ENCODE results near the gene NFAM1. TPM values are rescaled to one million over a fixed set of nuclear protein-coding genes. Genes with fewer than 3 reads are reported as not detected.
A peak's percentile ranks its signal among the peaks of the same experiment; 100 is the strongest.

The NFAM1 gene
- total RNA-seq, 1 experiment from 2014 or later, result not detected

DNA sequence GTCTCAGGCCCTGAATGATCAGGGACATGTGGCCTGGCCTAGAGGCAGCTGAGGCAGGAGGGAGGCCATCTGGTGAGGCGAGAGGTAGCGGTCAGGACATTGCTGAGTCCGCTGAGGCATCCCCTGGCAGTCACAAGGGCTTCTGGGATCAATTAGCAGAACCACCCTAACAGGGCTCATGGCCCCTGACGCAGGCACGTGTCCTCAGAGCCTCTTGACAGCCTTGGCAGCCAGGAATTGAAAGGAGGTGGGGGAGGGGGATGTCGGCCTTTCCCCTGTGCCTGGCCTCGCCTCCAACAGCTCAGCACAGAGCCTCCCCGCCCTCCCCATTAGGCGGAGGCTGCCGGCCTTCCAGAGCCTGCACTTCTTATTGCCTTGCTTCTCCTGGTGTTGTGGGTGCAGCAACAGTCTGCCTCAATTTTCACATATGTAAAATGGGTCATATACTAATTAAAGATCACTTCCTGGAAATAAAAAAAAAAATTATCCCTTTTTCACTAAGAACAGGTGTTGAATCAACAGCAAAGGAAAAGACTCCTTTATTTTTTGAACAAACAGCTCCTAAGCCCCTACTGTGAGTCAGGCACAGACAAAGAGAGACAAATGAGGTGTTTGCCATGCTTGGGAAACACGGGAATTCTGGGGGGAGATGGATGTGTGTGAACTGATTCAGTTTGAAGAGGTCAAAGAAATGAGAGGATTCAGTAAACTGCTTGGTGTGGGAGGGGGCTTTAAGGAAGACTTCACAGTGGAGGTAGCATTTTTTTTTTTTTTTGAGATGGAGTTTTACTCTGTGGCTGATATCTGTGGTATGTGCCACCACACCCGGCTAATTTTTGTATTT, 55.3 kb downstream of the NFAM1 start:
- no peaks in the 10 kb centered on the region for H3K27me3 ChIP-seq
- DNase-seq, result no peak
- no peaks in the 10 kb centered on the region for H3K9me3 ChIP-seq
- no peak overlapping the region for H3K4me3 ChIP-seq
- H3K36me3 ChIP-seq, result no peaks in the 10 kb centered on the region

DNA sequence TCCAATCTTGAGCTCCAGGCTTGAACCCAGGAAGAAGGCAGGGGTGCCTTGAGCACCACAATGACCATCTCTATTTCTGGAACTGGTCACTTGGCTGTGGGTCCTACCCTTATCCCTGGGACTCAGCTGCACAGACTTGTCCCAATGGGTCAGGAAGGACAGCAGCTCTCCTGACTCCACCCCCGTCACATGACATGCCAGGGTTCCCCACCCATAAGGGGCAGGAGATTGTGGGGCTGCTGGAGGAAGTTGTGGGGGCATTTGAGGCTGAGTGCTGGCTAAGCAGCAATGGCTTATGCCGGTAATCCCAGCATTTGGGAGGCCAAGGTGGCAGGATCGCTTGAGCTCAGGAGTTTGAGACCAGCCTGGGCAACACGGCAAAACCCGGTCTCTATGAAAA, 56.2 kb downstream of the NFAM1 start:
- no peak overlapping the region for H3K4me3 ChIP-seq
- no peaks in the 10 kb centered on the region for H3K27me3 ChIP-seq
- no peaks in the 10 kb centered on the region for H3K9me3 ChIP-seq
- no peaks in the 10 kb centered on the region for H3K36me3 ChIP-seq
- DNase-seq, result no peak

- H3K4me3 ChIP-seq, result no peak overlapping the region
- H3K9me3 ChIP-seq, result no peaks in the 10 kb centered on the region
- DNase-seq, result no peak
- H3K27me3 ChIP-seq, result no peaks in the 10 kb centered on the region
- H3K36me3 ChIP-seq, result no peaks in the 10 kb centered on the region
Observed at GRCh38 chr22:42372976-42373375, 59.2 kb downstream of the NFAM1 start.

DNA sequence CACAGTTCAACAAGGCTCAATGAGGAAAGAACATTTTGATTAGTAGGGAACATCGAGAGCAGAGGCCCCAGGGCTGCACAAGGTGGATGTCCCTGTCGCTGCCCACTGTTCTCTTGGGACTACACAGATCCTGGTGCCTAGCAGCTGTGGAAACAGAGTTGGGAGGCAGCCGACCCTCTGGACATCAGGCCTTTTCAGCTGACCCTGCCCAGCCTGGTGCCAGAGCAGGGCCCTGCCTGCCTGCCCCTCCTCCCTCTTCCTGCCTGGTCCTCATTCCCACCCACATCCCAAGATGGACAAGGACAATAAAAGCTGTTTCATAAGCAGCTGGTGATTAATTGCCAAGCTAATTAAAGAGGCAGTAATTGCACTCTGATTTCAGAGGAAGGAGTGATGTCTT, 60.7 kb downstream of the NFAM1 start:
- H3K27me3 ChIP-seq, result no peaks in the 10 kb centered on the region
- no peak for DNase-seq
- no peaks in the 10 kb centered on the region for H3K36me3 ChIP-seq
- H3K4me3 ChIP-seq, result no peak overlapping the region
- H3K9me3 ChIP-seq, result no peaks in the 10 kb centered on the region; the same call in 1 of the 2 replicates

- Histone ChIP-seq H3K4me3 (no peak overlapping the region), H3K27me3 (no peaks in the 10 kb centered on the region)
- no peak for DNase-seq
Observed at GRCh38 chr22:42371099-42371498, 61.1 kb downstream of the NFAM1 start.

GRCh38 chr22:42369250-42370041, 62.8 kb downstream of the NFAM1 start:
- no peaks in the 10 kb centered on the region for H3K36me3 ChIP-seq
- peak overlapping the region; percentile 62 for H3K4me3 ChIP-seq
- H3K27me3 ChIP-seq, result no peaks in the 10 kb centered on the region
- H3K9me3 ChIP-seq, result no peaks in the 10 kb centered on the region; the same call in 1 of the 2 replicates
- peak; percentile 94 for DNase-seq

More at GRCh38 chr22:42371099-42371498, 61.1 kb downstream of the NFAM1 start:
- no peaks in the 10 kb centered on the region for H3K36me3 ChIP-seq
- H3K9me3 ChIP-seq, result no peaks in the 10 kb centered on the region; the same call in 1 of the 2 replicates

DNA sequence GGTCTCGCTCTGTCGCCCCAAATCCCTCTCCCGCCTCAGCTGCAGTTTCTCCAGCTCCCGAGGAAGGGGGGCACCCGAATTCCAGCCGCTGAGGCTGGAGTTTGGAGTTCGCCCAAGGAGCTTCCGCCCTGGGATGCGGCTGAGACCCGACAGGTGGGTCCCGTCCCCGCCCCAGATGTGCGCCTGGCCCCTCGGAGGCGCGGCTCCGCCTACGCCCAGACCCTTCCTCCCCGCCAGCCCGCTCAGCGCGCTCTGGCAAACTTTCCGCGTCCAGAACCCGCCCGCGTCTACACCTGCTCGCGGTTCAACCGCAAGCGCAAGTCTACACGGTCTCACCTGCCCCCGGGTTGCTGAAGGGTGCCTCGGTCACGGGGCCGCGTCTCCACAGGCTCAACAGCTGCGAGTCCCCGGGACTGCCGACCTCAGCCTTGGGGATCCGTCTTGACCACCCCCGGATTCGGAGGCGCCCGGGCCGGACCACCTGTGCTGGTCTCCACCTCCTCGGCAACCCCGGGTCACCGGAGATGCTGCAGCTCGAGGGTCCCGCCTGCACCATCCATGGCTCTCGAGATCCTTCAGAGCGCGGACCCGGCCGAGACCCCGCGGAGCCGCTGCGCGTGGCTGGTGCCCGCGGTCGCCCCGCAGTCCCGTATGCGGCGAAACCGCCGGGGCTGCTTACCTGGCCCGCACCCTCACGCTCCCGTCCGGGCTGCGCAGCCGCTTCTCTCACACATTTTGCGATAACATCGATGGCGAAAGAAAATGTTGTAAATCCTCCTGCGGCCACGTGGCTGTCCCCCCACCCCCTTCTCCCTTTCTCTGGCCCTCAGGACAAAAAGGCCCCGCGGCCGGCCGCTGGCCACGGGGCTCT, 63.6 kb downstream of the NFAM1 start:
- Histone ChIP-seq H3K4me3 (peak overlapping the region; percentile 62), H3K36me3 (no peaks in the 10 kb centered on the region), H3K27me3 (no peaks in the 10 kb centered on the region), H3K9me3 (no peaks in the 10 kb centered on the region; the same call in 1 of the 2 replicates)
- no peak for DNase-seq

GRCh38 chr22:42367980-42368378, 64.2 kb downstream of the NFAM1 start:
- H3K9me3 ChIP-seq, result no peaks in the 10 kb centered on the region; the same call in 1 of the 2 replicates
- H3K4me3 ChIP-seq, result peak overlapping the region; percentile 62; the same call in 1 of the 2 replicates
- H3K27me3 ChIP-seq, result no peaks in the 10 kb centered on the region
- no peak for DNase-seq
- no peaks in the 10 kb centered on the region for H3K36me3 ChIP-seq

DNA sequence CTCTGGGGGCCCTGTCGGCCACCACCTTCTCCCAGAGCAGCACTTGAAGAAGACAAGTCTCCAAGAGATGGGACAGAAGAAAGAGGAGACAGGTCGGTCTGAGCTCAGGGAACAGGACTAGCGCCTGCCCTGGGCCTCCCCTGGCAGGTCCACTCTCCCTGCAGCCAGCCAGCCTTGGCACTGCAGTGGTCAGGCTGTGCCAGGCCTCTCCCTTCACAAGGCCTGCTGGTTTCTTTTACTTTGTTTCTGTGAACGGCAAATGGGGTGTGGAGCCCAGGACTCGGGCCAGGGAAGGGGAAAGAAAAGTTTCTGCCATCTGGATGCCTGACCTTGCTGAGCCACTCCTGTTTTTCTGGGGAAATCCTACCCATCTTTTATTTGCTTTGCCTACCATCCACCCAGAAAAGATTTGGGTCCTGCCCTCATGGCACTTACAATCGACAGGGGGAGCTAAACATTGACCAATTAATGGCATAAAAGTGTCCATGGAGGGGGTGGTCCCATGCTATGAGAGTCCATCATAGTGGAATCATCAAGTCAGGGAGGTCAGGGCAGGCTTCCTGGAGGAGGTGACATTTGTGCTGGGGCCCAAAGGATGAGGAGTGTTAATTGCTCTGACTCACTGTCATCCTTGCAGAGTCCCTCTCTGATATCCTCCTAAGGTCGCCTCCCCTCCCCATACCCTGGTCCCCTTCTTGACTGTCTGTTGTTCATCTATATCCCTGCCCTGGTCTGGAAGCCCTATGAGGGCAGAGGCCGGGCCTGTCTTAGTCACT, 65.2 kb downstream of the NFAM1 start:
- DNase-seq, result peak; percentile 71
- H3K27me3 ChIP-seq, result no peaks in the 10 kb centered on the region
- no peak overlapping the region for H3K4me3 ChIP-seq
- H3K9me3 ChIP-seq, result no peaks in the 10 kb centered on the region; the same call in 1 of the 2 replicates
- no peaks in the 10 kb centered on the region for H3K36me3 ChIP-seq

DNA sequence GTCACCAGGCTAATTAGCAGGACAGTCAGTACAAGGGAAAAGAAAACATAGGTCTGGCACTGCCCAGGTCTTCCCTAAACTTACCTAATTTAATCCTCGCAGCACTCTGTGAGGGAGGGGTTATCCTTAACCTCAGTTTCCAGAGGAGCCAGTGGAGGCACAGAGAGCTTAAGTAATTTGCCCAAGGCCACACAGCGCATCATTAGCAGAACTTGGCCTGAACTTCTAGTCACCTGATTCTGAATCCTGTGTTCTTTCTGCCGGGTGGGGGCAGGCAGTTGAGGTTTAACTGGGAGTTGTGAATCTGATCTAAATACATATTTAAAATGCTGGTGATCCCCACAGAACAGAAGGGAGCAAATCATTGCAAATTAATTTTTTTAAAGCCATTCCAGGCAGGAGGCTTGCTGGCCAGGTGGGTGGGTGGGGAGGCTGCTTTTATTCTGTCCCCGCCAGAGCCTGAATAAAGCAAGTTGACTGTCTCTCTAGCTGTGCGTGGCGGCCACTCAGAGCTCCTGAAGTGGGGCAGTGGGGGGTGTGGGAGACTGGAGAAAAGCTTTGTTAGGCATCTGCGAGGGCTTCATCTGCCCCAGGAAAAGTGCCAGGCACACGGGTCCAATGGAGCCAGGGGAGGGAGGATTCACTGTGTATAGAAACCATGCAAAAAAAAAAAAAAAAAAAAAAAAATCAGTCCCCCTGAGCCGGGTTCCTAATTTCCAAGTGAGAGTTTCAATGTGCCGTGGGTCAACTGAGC, 66.1 kb downstream of the NFAM1 start:
- H3K9me3 ChIP-seq, result no peaks in the 10 kb centered on the region; the same call in 1 of the 2 replicates
- H3K36me3 ChIP-seq, result no peaks in the 10 kb centered on the region
- no peak for DNase-seq
- H3K27me3 ChIP-seq, result no peaks in the 10 kb centered on the region
- no peak overlapping the region for H3K4me3 ChIP-seq

DNA sequence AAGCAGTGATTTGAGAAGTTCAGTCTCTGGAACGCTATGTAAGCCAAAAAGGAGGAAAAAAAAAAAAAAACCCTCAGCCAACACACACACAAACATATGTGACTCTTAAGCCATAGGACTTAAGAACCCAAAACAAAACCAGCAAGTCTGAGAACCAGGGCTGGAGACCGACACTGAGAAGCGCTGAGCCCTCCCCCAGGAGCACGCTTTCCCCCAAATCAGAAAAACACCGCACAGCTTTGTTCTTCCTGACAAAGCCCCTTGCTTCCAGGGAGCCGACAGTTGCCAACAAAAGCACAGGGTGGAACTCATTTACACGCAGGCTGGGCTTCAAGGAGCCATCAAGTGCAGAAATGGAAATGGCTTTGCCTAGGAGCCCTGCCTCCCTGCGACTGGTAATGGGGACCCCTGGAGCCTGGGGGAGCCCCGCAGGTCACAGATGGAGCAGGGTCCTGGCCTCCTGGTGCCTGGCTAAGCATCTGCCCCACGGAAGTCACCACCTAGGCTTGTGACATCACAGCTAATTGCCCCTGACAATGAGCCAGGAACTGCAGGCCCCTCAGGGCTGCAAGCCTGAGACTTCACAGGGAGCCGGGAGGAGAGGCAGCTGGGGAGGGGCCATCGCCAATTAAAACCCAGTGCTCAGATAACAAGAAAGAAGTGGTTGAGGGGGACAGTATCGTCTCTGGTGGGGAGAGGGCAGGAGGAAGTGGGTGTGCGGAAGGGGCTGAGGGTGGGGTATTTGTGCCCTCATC, 66.9 kb downstream of the NFAM1 start:
- no peak for DNase-seq

DNA sequence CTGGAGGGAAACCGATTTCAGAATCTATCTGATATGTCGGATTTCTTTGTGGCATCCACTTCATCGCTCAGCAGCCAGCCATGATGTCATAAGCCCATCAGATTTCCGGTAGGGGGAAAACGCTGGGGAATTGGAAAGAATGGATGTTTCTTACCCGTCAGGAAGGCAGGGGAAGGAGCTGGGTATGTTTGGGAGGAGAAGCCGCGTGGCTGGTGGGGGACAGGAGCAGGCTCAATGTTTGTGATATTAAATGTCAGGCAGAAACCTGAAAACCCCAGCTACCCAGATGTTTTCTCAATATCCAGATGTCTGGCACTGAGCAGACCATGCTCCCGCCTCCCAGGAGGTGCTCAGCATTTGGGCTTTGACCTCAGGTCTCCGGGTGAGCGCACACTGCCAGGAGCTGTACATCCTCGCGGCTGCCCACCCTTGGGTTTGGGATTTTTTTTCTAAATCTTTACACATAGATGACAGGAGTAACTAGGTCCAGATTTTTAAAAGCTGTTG, 67.5 kb downstream of the NFAM1 start:
- H3K27me3 ChIP-seq, result no peaks in the 10 kb centered on the region
- DNase-seq, result peak; percentile 40
- H3K9me3 ChIP-seq, result no peaks in the 10 kb centered on the region; the same call in 1 of the 2 replicates
- H3K36me3 ChIP-seq, result no peaks in the 10 kb centered on the region
- no peak overlapping the region for H3K4me3 ChIP-seq

More for the DNA sequence above, 66.9 kb downstream of the NFAM1 start:
- Histone ChIP-seq H3K36me3 (no peaks in the 10 kb centered on the region), H3K9me3 (no peaks in the 10 kb centered on the region; the same call in 1 of the 2 replicates), H3K27me3 (no peaks in the 10 kb centered on the region), H3K4me3 (no peak overlapping the region)

DNA sequence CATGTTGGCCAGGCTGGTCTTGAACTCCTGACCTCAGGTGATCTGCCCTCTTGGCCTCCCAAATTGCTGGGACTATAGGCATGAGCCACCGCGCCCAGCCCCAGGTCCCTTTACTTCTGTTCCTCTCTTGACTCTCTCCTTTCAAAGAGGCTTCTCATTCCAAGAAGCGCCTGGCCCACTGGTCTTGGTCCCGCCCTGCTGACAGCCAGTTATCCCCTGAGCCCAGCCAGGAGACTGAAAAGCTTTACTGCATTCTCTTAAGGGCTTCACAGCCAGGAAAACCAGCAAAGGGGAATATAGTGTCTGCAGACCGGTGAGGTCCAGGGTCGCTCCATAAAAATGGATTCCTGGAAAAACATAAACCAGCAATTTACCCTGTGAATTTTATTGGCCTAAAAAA, 68.3 kb downstream of the NFAM1 start:
- no peaks in the 10 kb centered on the region for H3K27me3 ChIP-seq
- DNase-seq, result no peak
- no peak overlapping the region for H3K4me3 ChIP-seq
- no peaks in the 10 kb centered on the region; the same call in 1 of the 2 replicates for H3K9me3 ChIP-seq
- H3K36me3 ChIP-seq, result no peaks in the 10 kb centered on the region

DNA sequence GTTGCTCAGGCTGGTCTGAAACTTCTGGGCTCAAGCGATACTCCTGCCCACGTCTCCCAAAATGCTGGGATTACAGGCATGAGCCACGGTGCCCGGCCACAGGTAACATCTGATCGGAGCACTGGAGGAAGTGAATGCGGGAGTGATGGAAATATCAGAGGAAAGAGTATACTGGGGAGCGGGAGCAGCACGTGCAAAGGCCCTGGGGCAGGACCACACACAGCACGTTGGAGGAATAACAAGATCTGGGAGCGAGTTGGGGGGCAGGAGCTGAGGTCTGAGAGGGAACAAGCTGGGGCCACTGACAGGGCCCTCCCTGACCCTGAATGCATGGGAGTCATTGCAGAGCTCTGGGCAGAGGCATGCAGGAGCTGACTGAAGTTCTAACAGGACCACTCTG, 70.7 kb downstream of the NFAM1 start:
- Histone ChIP-seq H3K4me3 (no peak overlapping the region), H3K27me3 (no peaks in the 10 kb centered on the region), H3K36me3 (no peaks in the 10 kb centered on the region), H3K9me3 (no peaks in the 10 kb centered on the region)
- DNase-seq, result no peak

Data from MG63 (cell line).